Measurements from ENCODE around the gene DAB2. TPM values are rescaled to one million over a fixed set of nuclear protein-coding genes. Genes with fewer than 3 reads are reported as not detected.

The DAB2 gene
- total and polyA plus RNA-seq, 5 donors: 6.5 to 27.8 (median 24.3) TPM

- ATAC-seq: peak; percentile 76 to 83
- Histone ChIP-seq H3K4me1 (ENCODE audit: control insufficient read depth, insufficient read depth, low read length) (no peaks in the 10 kb centered on the region), H3K9me3 (ENCODE audit: control insufficient read depth, low read length) (no peaks in the 10 kb centered on the region), H3K27ac (ENCODE audit: low read length) (peak overlapping the region; percentile 79), H3K4me3 (ENCODE audit: low read length) (peak overlapping the region; percentile 25), H3K27me3 (ENCODE audit: control insufficient read depth, insufficient read depth) (no peaks in the 10 kb centered on the region)
- peak; percentile 82 to 89 (median 83) for DNase-seq
- intact Hi-C loops (cut with DNase I): loop anchor here in 2 of 4 donors (10.0 kb wide), 2 partner anchors 104 to 124 kb away; no protein-coding TSS in a partner anchor
- WGBS: 34% methylated on average over 6 of the region's 6 CpGs
Measured at GRCh38 chr5:39420482-39421145, 4.2 kb downstream of the DAB2 start.

DNA sequence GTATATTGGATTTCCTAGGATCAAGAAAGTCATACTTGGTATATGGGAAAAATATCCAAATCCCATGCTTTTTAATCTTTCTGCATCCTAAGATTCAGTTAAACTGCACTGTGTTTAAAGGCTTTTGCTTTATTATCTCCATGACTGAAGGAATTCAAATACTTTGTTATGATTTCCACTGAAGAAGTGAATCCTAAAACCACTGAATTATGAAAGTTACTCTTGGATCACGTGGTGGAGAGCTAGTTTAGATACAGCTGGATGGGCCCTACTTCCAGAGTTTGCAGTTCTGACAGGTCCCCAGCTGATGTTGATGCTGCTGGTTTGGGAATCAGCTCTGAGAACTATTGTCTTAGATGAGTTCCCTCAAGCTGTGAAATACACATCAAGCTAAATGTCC lies 5.0 kb downstream of the DAB2 start:
- H3K27me3 ChIP-seq (ENCODE audit: control insufficient read depth, insufficient read depth): no peaks in the 10 kb centered on the region
- intact Hi-C loops (cut with DNase I): loop anchor here in 2 of 4 donors (10.0 kb wide), 2 partner anchors 105 to 125 kb away; no protein-coding TSS in a partner anchor
- ATAC-seq (no peak), DNase-seq (no peak)
- no peaks in the 10 kb centered on the region for H3K9me3 ChIP-seq (ENCODE audit: control insufficient read depth, low read length)
- H3K4me3 ChIP-seq (ENCODE audit: low read length): no peak overlapping the region
- no peak overlapping the region for H3K27ac ChIP-seq (ENCODE audit: low read length)
- no peaks in the 10 kb centered on the region for H3K4me1 ChIP-seq (ENCODE audit: control insufficient read depth, insufficient read depth, low read length)
- WGBS: 33% methylated on average over 1 of the region's 1 CpG

DNA sequence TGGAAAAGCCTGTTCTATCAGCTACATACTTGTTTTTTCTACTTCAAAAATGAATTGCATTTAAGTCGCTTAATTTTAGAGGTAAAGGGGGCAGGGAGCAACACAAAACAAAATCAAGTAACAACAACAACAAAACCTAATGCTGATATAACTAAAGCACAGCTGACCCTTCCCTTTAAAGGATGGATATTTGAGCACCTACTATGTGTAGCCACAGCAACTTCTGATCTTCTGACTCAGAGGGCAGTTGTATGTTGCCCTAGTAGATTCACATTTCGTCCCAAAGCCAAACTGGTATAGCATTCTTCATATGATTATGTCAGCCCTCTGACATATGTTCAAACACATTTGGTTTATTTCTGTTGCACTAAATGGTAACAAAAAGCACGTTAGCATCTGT lies 6.8 kb downstream of the DAB2 start:
- intact Hi-C loops (cut with DNase I): no loop called here
- no peak overlapping the region for H3K4me3 ChIP-seq (ENCODE audit: low read length)

DNA sequence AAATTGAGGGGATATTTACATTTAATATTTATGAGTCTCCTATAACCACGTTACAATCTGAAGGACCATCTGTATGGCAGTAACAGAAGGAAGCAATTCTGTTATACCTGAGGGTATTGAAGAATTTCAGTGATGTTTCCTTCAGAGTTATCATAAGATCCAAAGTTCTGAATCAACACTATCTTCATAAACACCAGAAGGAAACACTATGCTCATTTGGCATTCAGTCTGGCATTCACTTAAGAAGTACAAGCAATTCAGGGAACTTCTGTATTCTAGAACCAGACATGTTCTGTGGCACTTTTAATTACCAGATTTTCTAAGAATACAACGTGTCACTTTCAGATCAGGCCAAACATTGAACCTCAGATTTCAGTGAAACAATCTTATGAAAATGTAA lies 9.6 kb downstream of the DAB2 start:
- intact Hi-C loops (cut with DNase I): no loop called here
- DNase-seq (no peak), ATAC-seq (no peak)
- no peaks in the 10 kb centered on the region for H3K27me3 ChIP-seq (ENCODE audit: control insufficient read depth, insufficient read depth)
- H3K4me1 ChIP-seq (ENCODE audit: control insufficient read depth, insufficient read depth, low read length): no peaks in the 10 kb centered on the region
- H3K4me3 ChIP-seq (ENCODE audit: low read length): no peak overlapping the region
- WGBS: 58% methylated on average over 2 of the region's 2 CpGs
- H3K27ac ChIP-seq (ENCODE audit: low read length): no peak overlapping the region
- no peaks in the 10 kb centered on the region for H3K9me3 ChIP-seq (ENCODE audit: control insufficient read depth, low read length)

More for the DNA sequence above, 6.8 kb downstream of the DAB2 start:
- no peaks in the 10 kb centered on the region for H3K4me1 ChIP-seq (ENCODE audit: control insufficient read depth, insufficient read depth, low read length)
- no peak overlapping the region for H3K27ac ChIP-seq (ENCODE audit: low read length)
- no peaks in the 10 kb centered on the region for H3K9me3 ChIP-seq (ENCODE audit: control insufficient read depth, low read length)
- no peak for ATAC-seq
- no peak for DNase-seq
- H3K27me3 ChIP-seq (ENCODE audit: control insufficient read depth, insufficient read depth): no peaks in the 10 kb centered on the region
- WGBS: 89% methylated on average over 3 of the region's 3 CpGs

GRCh38 chr5:39414426-39414825 lies 10.4 kb downstream of the DAB2 start:
- Histone ChIP-seq H3K4me3 (ENCODE audit: low read length) (no peak overlapping the region), H3K4me1 (ENCODE audit: control insufficient read depth, insufficient read depth, low read length) (no peaks in the 10 kb centered on the region), H3K9me3 (ENCODE audit: control insufficient read depth, low read length) (no peaks in the 10 kb centered on the region), H3K27ac (ENCODE audit: low read length) (no peak overlapping the region), H3K27me3 (ENCODE audit: control insufficient read depth, insufficient read depth) (no peaks in the 10 kb centered on the region)
- intact Hi-C loops (cut with DNase I): no loop called here
- no peak for ATAC-seq
- no peak for DNase-seq

- no peaks in the 10 kb centered on the region for H3K4me1 ChIP-seq (ENCODE audit: control insufficient read depth, insufficient read depth, low read length)
- H3K27me3 ChIP-seq (ENCODE audit: control insufficient read depth, insufficient read depth): no peaks in the 10 kb centered on the region
- DNase-seq: no peak
- intact Hi-C loops (cut with DNase I): no loop called here
- H3K27ac ChIP-seq (ENCODE audit: low read length): no peak overlapping the region
- H3K4me3 ChIP-seq (ENCODE audit: low read length): no peak overlapping the region
- ATAC-seq: no peak
- no peaks in the 10 kb centered on the region for H3K9me3 ChIP-seq (ENCODE audit: control insufficient read depth, low read length)
Measured at GRCh38 chr5:39413771-39414170, 11.0 kb downstream of the DAB2 start.

GRCh38 chr5:39412721-39413394 lies 11.9 kb downstream of the DAB2 start:
- H3K27me3 ChIP-seq (ENCODE audit: control insufficient read depth, insufficient read depth): no peaks in the 10 kb centered on the region
- no peak overlapping the region for H3K4me3 ChIP-seq (ENCODE audit: low read length)
- H3K9me3 ChIP-seq (ENCODE audit: control insufficient read depth, low read length): no peaks in the 10 kb centered on the region
- intact Hi-C loops (cut with DNase I): no loop called here
- WGBS: 75% methylated on average over 5 of the region's 5 CpGs
- no peaks in the 10 kb centered on the region for H3K4me1 ChIP-seq (ENCODE audit: control insufficient read depth, insufficient read depth, low read length)
- ATAC-seq (peak in 1 of 2 donors; percentile 25), DNase-seq (no peak)
- H3K27ac ChIP-seq (ENCODE audit: low read length): no peak overlapping the region

GRCh38 chr5:39411985-39412384 lies 12.8 kb downstream of the DAB2 start:
- no peak for DNase-seq
- H3K4me1 ChIP-seq (ENCODE audit: control insufficient read depth, insufficient read depth, low read length): no peaks in the 10 kb centered on the region
- ATAC-seq: no peak
- H3K4me3 ChIP-seq (ENCODE audit: low read length): no peak overlapping the region
- no peaks in the 10 kb centered on the region for H3K27me3 ChIP-seq (ENCODE audit: control insufficient read depth, insufficient read depth)
- intact Hi-C loops (cut with DNase I): no loop called here
- 78% methylated on average over 4 of the region's 4 CpGs for WGBS
- H3K27ac ChIP-seq (ENCODE audit: low read length): no peak overlapping the region
- no peaks in the 10 kb centered on the region for H3K9me3 ChIP-seq (ENCODE audit: control insufficient read depth, low read length)

DNA sequence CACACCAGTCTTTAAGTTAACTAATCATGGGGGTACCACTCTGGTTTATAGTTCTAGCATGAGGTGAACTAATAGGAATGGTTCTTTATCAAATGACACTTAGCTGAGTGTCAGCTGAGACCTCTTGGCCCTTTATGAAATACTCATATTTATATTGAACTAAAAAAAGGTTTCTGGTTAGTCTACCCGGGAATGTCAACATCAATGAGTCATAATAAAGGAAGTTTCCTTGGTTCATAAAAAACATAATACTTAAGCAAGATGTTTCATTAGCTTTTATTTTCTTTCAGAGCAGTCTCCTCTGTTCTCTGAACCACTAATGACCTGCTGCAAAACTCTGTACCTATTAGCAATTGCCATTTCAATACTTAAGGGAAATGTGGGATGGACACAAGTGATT lies 13.7 kb downstream of the DAB2 start:
- Histone ChIP-seq H3K4me3 (ENCODE audit: low read length) (no peak overlapping the region), H3K27ac (ENCODE audit: low read length) (no peak overlapping the region), H3K4me1 (ENCODE audit: control insufficient read depth, insufficient read depth, low read length) (no peaks in the 10 kb centered on the region), H3K27me3 (ENCODE audit: control insufficient read depth, insufficient read depth) (no peaks in the 10 kb centered on the region), H3K9me3 (ENCODE audit: control insufficient read depth, low read length) (peaks cover 3% of the 10 kb centered on the region)
- intact Hi-C loops (cut with DNase I): no loop called here
- WGBS: 31% methylated on average over 1 of the region's 1 CpG
- DNase-seq: no peak
- ATAC-seq: peak; percentile 39 to 52

DNA sequence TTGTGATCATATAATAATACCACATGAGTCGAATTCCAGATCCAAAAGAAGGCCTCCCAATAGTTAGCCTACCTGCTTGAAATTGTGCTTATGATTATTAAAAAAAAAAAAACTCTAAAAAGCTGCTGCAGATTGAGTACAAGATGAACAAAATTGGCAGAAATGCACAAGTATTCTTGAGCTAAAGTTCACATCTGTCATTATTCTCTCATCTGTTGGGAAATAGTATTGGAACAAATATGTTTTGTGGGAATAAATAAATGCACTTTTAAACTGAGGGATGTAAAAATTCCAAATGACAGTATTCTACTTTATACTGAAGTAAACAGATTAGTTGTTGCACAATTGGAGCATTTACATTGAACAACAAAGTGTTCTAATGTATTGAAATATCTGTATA lies 15.7 kb downstream of the DAB2 start:
- ATAC-seq (no peak), DNase-seq (no peak)
- no peak overlapping the region for H3K27ac ChIP-seq (ENCODE audit: low read length)
- intact Hi-C loops (cut with DNase I): no loop called here
- 86% methylated on average over 1 of the region's 1 CpG for WGBS
- no peaks in the 10 kb centered on the region for H3K4me1 ChIP-seq (ENCODE audit: control insufficient read depth, insufficient read depth, low read length)
- H3K9me3 ChIP-seq (ENCODE audit: control insufficient read depth, low read length): peaks cover 4% of the 10 kb centered on the region
- no peak overlapping the region for H3K4me3 ChIP-seq (ENCODE audit: low read length)
- H3K27me3 ChIP-seq (ENCODE audit: control insufficient read depth, insufficient read depth): no peaks in the 10 kb centered on the region

DNA sequence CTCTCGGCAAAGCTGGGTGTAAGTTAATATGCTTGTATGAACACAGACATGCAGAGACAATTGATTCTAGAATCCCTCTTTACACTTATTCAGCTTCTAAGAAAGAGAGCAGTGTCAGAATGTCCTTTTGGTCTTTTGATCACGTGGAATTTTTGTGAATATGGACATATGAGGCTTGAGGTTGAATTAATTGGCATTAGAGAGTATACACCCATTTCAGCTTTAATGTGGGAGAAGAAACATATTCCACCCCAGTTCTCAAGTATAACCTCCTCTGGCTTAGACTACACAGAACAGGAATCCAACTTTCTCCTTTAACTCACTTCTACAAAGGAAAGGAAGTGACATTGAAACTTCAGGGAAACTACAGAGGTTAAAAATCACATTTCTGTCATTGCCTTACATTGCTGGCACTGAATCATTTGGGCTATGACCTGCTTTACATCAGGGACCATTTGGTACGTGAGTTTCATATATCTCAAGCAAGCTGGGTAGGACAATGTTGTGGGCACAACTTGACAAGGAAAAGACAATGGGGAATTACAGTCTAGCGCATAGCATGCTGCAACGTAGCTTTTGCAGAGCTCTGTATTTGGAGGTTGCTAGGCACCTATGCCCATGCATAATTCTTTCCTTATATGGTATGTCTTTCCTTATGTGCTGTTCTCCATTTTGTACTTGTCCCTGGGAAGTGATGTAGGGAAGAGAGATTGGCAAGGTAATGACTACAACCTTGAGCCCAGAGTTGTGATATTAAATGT lies 19.5 kb downstream of the DAB2 start:
- 65% methylated on average over 5 of the region's 5 CpGs for WGBS
- H3K4me1 ChIP-seq (ENCODE audit: control insufficient read depth, insufficient read depth, low read length): no peaks in the 10 kb centered on the region
- no peak for ATAC-seq
- DNase-seq: no peak
- no peaks in the 10 kb centered on the region for H3K27me3 ChIP-seq (ENCODE audit: control insufficient read depth, insufficient read depth)
- peaks cover 7% of the 10 kb centered on the region for H3K9me3 ChIP-seq (ENCODE audit: control insufficient read depth, low read length)
- H3K4me3 ChIP-seq (ENCODE audit: low read length): no peak overlapping the region
- no peak overlapping the region for H3K27ac ChIP-seq (ENCODE audit: low read length)
- intact Hi-C loops (cut with DNase I): no loop called here

Data from right cardiac atrium (tissue), 5 donors.